ENCODE measurements around the gene PRPF38B.

DNA sequence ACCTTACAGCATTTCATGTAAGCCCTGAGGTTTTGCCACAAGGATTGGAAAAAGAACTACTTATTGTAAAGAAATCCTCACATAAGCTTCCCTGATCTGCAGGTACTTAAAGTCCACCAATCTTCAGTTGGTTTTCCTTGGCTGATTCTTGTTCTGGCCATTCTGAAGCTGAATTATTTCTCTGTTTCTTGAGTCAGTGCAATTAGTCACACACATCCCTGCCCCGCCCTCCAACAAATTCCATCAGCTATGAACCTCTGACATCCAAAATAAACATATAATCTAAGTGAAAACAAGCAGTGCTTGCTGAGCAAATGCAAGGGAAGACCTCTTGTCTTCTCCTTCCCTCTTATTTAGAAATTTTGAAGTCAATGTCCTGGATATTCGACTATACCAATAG, 12.4 kb downstream of the PRPF38B start:
- no peak for TF ChIP-seq EZH2 (IDR thresholded peaks at IDR 0.05; ENCODE audit: insufficient read depth, low read length)
- TF ChIP-seq, protein P1, sequence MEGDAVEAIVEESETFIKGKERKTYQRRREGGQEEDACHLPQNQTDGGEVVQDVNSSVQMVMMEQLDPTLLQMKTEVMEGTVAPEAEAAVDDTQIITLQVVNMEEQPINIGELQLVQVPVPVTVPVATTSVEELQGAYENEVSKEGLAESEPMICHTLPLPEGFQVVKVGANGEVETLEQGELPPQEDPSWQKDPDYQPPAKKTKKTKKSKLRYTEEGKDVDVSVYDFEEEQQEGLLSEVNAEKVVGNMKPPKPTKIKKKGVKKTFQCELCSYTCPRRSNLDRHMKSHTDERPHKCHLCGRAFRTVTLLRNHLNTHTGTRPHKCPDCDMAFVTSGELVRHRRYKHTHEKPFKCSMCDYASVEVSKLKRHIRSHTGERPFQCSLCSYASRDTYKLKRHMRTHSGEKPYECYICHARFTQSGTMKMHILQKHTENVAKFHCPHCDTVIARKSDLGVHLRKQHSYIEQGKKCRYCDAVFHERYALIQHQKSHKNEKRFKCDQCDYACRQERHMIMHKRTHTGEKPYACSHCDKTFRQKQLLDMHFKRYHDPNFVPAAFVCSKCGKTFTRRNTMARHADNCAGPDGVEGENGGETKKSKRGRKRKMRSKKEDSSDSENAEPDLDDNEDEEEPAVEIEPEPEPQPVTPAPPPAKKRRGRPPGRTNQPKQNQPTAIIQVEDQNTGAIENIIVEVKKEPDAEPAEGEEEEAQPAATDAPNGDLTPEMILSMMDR (IDR thresholded peaks at IDR 0.05; ENCODE audit: insufficient read depth, low read depth, low read length): no peak
